Measurements from ENCODE around the gene OXER1.

Gene OXER1

GRCh38 chr2:42765686-42766085, 1.8 kb upstream of the OXER1 start:
- H3K79me2 ChIP-seq (ENCODE audit: control insufficient read depth, low read length) = no peaks in the 10 kb centered on the region
- TF ChIP-seq CTCF (IDR thresholded peaks at IDR 0.05; ENCODE audit: low read depth, low read length, poor library complexity, severe bottlenecking) (no peak), EZH2phosphoT487 (IDR thresholded peaks at IDR 0.05; ENCODE audit: borderline replicate concordance, low read length) (no peak)
- H3K4me1 ChIP-seq (ENCODE audit: control insufficient read depth, low read length) = peaks cover 2% of the 10 kb centered on the region; the same call in 1 of the 2 replicates
- no peak overlapping the region for H3K4me3 ChIP-seq (ENCODE audit: low read length)
- H3K27ac ChIP-seq (ENCODE audit: low read depth, low read length) = no peak overlapping the region
- H3K27me3 ChIP-seq (ENCODE audit: control insufficient read depth, low read length) = no peaks in the 10 kb centered on the region
- no peaks in the 10 kb centered on the region for H3K36me3 ChIP-seq (ENCODE audit: control insufficient read depth, low read length)
- no peaks in the 10 kb centered on the region for H3K9me3 ChIP-seq (ENCODE audit: control insufficient read depth, insufficient read depth, low read length)
- no peak overlapping the region for H3K4me2 ChIP-seq (ENCODE audit: low read length)
- no peaks in the 10 kb centered on the region for H3F3A ChIP-seq (ENCODE audit: control insufficient read depth, insufficient read depth)
- no peaks in the 10 kb centered on the region for H3K9me2 ChIP-seq (replicated peaks; ENCODE audit: control insufficient read depth, low read length)
- H4K20me1 ChIP-seq (ENCODE audit: control insufficient read depth, insufficient read depth, low read depth, low read length) = no peaks in the 10 kb centered on the region

GRCh38 chr2:42764901-42765300, 966 bp upstream of the OXER1 start:
- H4K20me1 ChIP-seq (ENCODE audit: control insufficient read depth, insufficient read depth, low read depth, low read length) = no peaks in the 10 kb centered on the region
- H3K27ac ChIP-seq (ENCODE audit: low read depth, low read length) = no peak overlapping the region
- no peaks in the 10 kb centered on the region for H3K9me3 ChIP-seq (ENCODE audit: control insufficient read depth, insufficient read depth, low read length)
- no peaks in the 10 kb centered on the region for H3K79me2 ChIP-seq (ENCODE audit: control insufficient read depth, low read length)
- no peak overlapping the region for H3K4me2 ChIP-seq (ENCODE audit: low read length)
- no peaks in the 10 kb centered on the region for H3K4me1 ChIP-seq (ENCODE audit: control insufficient read depth, low read length)
- no peak overlapping the region for H3K4me3 ChIP-seq (ENCODE audit: low read length)
- no peaks in the 10 kb centered on the region for H3F3A ChIP-seq (ENCODE audit: control insufficient read depth, insufficient read depth)
- no peaks in the 10 kb centered on the region for H3K36me3 ChIP-seq (ENCODE audit: control insufficient read depth, low read length)
- no peaks in the 10 kb centered on the region for H3K9me2 ChIP-seq (replicated peaks; ENCODE audit: control insufficient read depth, low read length)
- H3K27me3 ChIP-seq (ENCODE audit: control insufficient read depth, low read length) = no peaks in the 10 kb centered on the region
- TF ChIP-seq CTCF (IDR thresholded peaks at IDR 0.05; ENCODE audit: low read depth, low read length, poor library complexity, severe bottlenecking) = no peak
- no peak for TF ChIP-seq EZH2phosphoT487 (IDR thresholded peaks at IDR 0.05; ENCODE audit: borderline replicate concordance, low read length)

DNA sequence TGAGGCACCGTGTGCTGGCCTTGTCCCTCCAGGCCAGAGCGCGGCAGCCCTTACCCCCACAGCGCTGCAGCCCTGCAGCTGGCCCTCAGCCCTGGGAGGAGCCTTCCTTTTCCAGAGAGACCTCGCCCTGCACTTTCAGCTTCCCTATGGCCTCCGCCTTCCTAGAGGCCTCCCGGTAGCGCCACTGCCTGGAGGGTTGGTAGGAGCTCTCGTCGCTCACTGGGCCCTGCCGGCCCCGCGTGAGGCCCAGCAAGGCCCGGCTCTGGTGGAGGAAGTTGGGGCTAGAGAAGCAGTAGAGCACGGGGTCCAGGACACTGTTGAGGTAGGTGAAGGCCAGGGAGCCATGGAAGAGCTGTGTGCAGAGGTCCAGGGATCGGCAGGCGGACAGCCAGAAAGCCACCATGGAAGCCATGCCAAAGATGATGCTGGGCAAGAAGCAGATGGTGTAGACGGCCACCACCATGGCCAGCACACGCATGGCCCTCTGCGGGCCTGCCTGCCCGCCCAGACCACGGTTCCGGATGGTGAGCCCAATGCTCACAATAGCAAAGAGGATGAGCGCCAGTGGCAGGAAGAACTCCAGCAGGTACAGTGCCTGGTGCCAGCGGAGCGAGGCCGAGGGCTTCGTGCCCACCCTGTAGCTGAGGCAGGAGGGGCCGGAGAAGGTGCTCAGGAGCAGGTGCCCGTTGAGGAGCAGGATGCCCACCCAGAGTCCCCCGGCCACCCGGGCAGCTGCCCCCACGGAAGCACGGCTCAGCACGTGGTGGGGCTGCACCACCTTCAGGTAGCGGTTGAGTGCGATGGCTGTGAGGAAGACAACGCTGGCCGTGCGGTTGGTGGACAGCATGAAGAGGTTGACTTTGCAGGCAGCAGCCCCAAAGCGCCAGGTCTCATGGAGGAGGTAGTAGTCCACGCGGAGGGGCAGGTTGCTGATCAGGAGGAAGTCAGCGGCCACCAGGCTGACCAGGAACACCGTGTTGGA, 821 bp downstream of the OXER1 start:
- TF ChIP-seq CTCF (IDR thresholded peaks at IDR 0.05; ENCODE audit: low read depth, low read length, poor library complexity, severe bottlenecking) (no peak), EZH2phosphoT487 (IDR thresholded peaks at IDR 0.05; ENCODE audit: borderline replicate concordance, low read length) (no peak)
- H3F3A ChIP-seq (ENCODE audit: control insufficient read depth, insufficient read depth) = no peaks in the 10 kb centered on the region
- H3K4me2 ChIP-seq (ENCODE audit: low read length) = no peak overlapping the region
- H3K9me2 ChIP-seq (replicated peaks; ENCODE audit: control insufficient read depth, low read length) = no peaks in the 10 kb centered on the region
- H3K9me3 ChIP-seq (ENCODE audit: control insufficient read depth, insufficient read depth, low read length) = no peaks in the 10 kb centered on the region
- no peaks in the 10 kb centered on the region for H4K20me1 ChIP-seq (ENCODE audit: control insufficient read depth, insufficient read depth, low read depth, low read length)
- no peaks in the 10 kb centered on the region for H3K36me3 ChIP-seq (ENCODE audit: control insufficient read depth, low read length)
- no peak overlapping the region for H3K4me3 ChIP-seq (ENCODE audit: low read length)
- no peaks in the 10 kb centered on the region for H3K27me3 ChIP-seq (ENCODE audit: control insufficient read depth, low read length)
- no peak overlapping the region for H3K27ac ChIP-seq (ENCODE audit: low read depth, low read length)
- no peaks in the 10 kb centered on the region for H3K79me2 ChIP-seq (ENCODE audit: control insufficient read depth, low read length)
- no peaks in the 10 kb centered on the region for H3K4me1 ChIP-seq (ENCODE audit: control insufficient read depth, low read length)
